ENCODE measurements around the gene TPRN.

TPRN gene

DNA sequence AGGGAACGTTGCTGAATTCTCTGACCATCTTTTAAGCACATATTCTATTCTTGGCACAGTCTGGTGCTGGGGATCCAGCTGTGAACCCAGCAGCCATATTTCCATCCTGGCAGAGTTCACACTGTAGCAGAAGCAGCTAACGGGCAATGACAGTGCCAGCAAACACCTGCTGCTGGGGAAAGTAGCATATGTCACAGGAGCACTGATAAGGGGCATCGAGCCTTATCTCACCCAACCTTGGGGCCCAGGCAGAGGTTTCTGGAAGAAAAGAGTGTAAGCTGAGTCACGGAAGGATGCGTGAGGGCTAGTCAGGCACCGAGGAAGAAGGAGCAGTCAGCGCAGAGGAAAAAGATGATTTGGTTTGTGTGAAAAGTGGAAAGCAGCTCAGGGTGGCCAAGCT, 6.1 kb upstream of the TPRN start:
- DNase-seq (ENCODE audit: low read depth), result no peak

GRCh38 chr9:137205126-137206069, 4.9 kb upstream of the TPRN start, which contains the start of the genes NDOR1 and TMEM203:
NDOR1 (plus strand) TSS chr9:137205700; CDS start chr9:137205778, 78 bp downstream.
TMEM203 (minus strand) TSS chr9:137205648; CDS start chr9:137205414, 234 bp downstream.
- peak; percentile 89 for DNase-seq (ENCODE audit: low read depth)

GRCh38 chr9:137204731-137205125, 4.2 kb upstream of the TPRN start:
- DNase-seq (ENCODE audit: low read depth), result no peak

DNA sequence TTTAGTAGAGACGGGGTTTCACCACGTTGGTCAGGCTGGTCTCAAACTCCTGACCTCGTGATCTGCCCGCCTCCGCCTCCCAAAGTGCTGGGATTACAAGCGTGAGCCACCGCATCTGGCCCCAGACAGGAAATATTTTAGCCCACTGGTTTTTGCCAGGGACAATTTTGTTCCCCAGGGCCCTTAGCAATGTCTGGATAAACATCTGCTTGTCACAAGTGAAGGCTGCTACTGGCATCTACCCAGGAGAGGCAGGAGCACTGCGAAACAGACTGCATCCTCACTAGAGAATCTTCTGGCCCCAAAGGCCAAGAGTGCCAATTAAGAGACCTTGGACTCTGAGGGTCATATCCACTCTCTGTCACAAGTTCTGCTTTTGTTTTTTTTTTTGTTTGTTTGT, 2.4 kb upstream of the TPRN start:
- DNase-seq (ENCODE audit: low read depth), result no peak

- DNase-seq (ENCODE audit: low read depth), result no peak
Observed at GRCh38 chr9:137201205-137201868, 796 bp upstream of the TPRN start.

GRCh38 chr9:137199411-137200121, 975 bp downstream of the TPRN start:
- no peak for DNase-seq (ENCODE audit: low read depth)

GRCh38 chr9:137198902-137199283, 1.6 kb downstream of the TPRN start:
- DNase-seq (ENCODE audit: low read depth), result no peak

GRCh38 chr9:137198051-137198901, 2.3 kb downstream of the TPRN start:
- DNase-seq (ENCODE audit: low read depth), result no peak

DNA sequence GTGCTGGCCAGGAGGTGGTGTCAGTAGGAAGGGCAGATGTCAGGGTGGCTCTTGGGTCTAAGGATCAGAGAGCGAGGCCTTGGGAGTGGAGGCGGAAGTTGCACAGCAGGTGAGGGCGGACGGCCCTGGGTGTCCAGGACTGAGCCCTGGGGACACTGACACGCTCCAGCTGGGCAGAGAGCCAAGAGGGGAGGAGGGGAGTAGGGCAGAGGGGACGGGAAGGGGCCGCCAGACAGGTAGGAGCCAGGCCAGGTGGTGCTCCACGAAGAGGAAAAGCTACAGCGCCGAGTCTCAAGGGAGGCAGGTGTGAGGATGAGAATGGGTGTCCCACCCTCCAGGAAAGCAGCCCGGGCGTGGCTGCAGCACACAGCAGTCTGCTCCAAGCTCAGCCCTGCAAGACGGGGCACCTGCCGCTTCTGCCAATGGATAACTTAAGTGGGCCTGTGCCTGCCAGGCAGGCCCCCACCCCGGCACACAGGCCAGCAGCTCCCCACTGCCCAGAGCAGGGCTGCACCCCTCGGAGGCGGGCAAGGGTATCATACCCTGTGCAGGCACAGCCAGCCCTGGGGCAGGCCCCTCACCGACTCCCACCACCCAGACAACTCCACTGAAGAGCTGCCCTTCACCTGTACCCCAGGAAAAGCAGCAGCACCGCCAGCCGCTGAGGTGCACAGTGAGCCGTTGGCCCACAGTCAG, 4.9 kb downstream of the TPRN start:
- no peak for DNase-seq (ENCODE audit: low read depth)

GRCh38 chr9:137194909-137195308, 5.6 kb downstream of the TPRN start:
- no peak for DNase-seq (ENCODE audit: low read depth)

DNA sequence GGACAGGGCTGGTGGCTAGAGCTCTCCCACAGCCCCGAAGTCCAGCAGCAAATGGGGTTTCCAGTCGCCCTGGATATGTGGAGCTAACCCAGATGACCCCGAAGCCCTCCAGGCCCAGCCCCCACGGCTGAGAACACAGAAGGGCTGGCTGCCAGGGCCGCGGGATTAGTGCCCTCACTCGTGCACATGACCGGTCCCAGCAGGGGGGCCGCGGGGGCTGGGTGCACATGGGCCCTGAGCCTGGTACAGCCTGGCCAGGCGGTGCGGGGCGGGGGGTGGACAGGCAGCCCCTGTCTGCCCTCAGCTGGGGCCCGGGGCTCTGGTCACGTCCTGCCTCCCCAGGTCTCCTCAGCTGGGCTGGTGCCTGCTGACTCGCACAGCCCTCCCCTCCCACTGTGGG, 6.2 kb downstream of the TPRN start:
- DNase-seq (ENCODE audit: low read depth), result no peak

DNA sequence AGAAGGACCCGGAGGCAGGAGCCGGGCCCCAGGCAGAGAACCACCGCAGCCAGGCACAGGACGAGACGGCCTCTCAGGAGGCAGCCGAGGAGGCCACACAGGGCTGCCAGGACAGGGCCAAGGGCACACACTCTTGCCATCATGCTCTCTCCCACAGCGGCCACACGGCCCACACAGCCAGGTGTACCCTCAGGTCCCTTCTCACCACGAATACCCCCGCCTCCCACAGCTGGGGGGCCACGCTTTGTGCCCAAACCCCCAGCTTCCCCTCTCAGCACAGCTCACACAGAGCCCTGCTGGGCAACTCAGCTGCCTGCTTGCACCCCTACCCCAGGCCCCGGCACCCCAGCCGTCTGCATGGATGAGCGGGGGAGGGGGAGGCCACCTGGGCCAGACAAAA, 6.8 kb downstream of the TPRN start:
- no peak for DNase-seq (ENCODE audit: low read depth)

DNA sequence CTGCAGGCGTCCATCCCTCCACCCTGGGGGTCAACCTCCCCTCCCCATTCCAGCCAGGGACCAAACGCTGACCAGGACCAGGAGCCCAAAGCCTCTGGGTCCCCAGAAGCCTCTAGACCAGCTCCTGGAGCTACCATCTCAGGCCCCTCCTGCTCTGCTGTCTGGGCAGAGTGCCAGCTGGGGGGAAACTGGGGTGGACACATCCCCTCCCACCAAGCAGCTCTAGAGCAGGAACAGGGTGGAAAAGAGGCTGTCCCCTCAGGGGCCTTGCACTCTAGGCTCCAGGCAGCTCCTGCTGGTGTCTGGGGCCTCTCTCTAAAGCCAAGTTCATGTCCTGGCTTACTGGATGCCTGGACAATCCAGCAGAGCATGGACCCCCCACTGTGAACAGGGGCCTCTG, 7.7 kb downstream of the TPRN start:
- no peak for DNase-seq (ENCODE audit: low read depth)

GRCh38 chr9:137192448-137192780, 8.1 kb downstream of the TPRN start:
- DNase-seq (ENCODE audit: low read depth), result no peak

- no peak for DNase-seq (ENCODE audit: low read depth)
Observed at GRCh38 chr9:137191691-137192447, 8.7 kb downstream of the TPRN start.

DNA sequence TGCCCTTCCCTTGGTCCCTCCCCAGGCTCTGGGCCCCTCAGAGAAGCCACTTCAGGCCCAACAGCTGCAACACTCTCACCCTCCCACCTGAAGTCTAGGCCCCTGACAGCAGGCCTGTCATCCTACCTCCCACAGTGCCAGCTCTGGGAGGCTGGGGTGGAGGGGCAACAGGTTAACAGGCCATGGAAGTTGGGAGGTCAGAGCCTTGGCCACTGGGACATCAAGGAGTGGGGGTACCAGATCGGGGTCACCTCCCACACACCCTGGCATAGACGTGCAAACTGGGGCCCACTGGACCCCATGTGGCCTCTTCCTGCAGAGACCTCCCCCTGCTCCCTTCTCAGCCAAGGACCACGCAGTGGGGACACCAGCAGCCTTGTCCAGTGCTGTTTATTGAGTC, 9.3 kb downstream of the TPRN start:
- no peak for DNase-seq (ENCODE audit: low read depth)

GRCh38 chr9:137190315-137190856, 10.2 kb downstream of the TPRN start:
- DNase-seq (ENCODE audit: low read depth), result no peak

DNA sequence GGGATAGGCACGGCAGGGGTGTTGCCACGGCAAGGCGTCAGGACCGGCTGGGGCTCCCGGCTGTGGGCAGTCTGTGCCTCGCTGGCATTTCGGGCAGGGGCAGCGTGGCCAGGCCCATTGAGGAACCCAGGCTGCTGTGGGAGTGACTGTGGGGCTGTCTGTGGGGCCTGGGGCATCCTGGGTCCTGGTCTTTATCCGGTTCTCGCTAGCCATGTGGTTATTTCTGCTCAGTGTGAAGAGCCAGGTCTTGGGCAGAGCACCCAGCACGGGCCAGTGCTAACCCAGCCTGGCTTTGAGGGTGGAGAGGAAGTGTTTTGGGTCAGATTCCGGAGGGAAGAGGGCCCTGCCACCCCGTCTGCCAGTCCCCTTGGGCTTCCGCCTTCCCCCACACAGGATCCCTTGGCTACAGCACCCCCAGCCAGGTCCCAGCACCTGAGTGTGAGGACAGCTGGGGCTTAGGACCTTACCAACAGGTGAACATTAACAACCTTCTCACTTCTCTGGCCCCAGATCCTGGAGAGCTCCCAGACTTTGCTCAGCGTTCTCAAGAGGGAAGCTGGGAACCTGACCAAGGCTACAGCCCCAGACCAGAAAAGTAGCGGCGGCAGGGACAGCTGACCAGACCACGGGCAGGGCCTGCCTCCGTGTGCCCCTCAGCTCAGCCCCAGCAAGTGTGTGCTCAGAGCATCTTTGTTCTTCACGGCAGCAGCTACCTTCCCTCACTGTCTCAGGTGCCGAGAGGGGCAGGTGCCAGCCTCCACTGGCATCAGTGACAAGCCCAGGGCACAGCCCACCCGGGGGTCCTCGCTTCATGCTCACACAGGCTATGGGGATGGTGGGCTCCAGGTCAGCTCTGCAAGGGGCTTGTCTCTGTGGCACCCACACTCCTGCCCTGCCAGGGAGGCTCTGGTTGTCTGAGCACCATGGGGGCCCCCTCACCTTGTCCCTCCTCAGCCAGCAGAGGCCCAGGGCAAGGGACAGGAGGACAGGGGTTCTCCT, 10.9 kb downstream of the TPRN start:
- no peak for DNase-seq (ENCODE audit: low read depth)

Measured in stimulated activated CD8-positive, alpha-beta memory T cell treated with anti-CD3 and anti-CD28 coated beads, Interleukin-15, amount 100 ng/mL, for 1 hour (primary cell).